ENCODE data around the gene LRP4.
"Not testable (repeated sequence)": the region's sequence is repeated elsewhere in the genome, so short reads cannot be mapped to it uniquely, and the experiment has no call there.

DNA sequence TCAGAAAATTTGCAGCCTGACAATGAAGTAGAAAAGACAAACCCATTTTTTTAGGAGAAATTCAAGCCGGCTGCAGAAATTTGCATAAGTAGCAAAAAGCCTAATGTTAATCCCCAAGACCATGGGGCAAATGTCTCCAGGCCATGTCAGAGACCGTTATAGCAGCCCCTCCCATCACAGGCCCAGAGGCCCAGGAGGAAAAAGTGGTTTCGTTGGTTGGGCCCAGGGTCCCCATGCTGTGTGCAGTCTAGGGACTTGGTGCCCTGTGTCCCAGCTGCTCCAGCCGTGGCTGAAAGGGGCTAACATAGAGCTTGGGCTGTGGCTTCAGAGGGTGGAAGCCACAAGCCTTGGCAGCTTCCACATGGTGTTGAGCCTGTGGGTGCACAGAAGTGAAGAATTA is 9.6 kb upstream of the LRP4 start:
- not testable (repeated sequence) for TF ChIP-seq CTCF, POLR2A (IDR thresholded peaks at IDR 0.05)

All from body of pancreas (tissue), 4 donors.